Fibroblast of skin of right quadriceps (primary cell): ENCODE data around the gene SGCA.

Source experiments
- DNase-seq: peaks from one replicate; pipeline ENCODE4 v3.0.0-alpha.2; 2013

Gene SGCA

GRCh38 chr17:50165867-50166517 is at the start of gene SGCA:
Gene SGCA, plus strand, starts transcription at chr17:50166005. Its CDS starts 36 bp downstream, at chr17:50166041.
- no peak for DNase-seq

GRCh38 chr17:50117202-50118051 is 48.4 kb upstream of the SGCA start:
- peak; percentile 55 for DNase-seq

GRCh38 chr17:50118076-50118827 is 47.6 kb upstream of the SGCA start:
- no peak for DNase-seq

- no peak for DNase-seq
These were observed 47.0 kb upstream of the SGCA start for GRCh38 chr17:50118828-50119218.

- DNase-seq: no peak
These were observed 45.1 kb upstream of the SGCA start for GRCh38 chr17:50120475-50121253.

GRCh38 chr17:50122945-50123344 is 42.9 kb upstream of the SGCA start:
- DNase-seq: no peak

GRCh38 chr17:50123649-50124349 is 42.0 kb upstream of the SGCA start:
- no peak for DNase-seq

GRCh38 chr17:50125420-50125997 is 40.3 kb upstream of the SGCA start:
- DNase-seq: no peak

- no peak for DNase-seq
These were observed 38.0 kb upstream of the SGCA start for GRCh38 chr17:50127697-50128361.

- DNase-seq: peak; percentile 30
These were observed 37.1 kb upstream of the SGCA start for GRCh38 chr17:50128441-50129352.

GRCh38 chr17:50129353-50129727 is 36.5 kb upstream of the SGCA start:
- no peak for DNase-seq

- DNase-seq: peak; percentile 66
These were observed 35.9 kb upstream of the SGCA start, which contains the start of gene SAMD14 for GRCh38 chr17:50129728-50130558. Gene SAMD14, minus strand, starts transcription at chr17:50130160. Its CDS starts 5,201 bp downstream, at chr17:50124959.

- no peak for DNase-seq
These were observed 35.1 kb upstream of the SGCA start for GRCh38 chr17:50130559-50131305.

- DNase-seq: no peak
These were observed 33.6 kb upstream of the SGCA start for GRCh38 chr17:50132104-50132794.

- peak; percentile 34 for DNase-seq
These were observed 32.6 kb upstream of the SGCA start for GRCh38 chr17:50133028-50133768.

- DNase-seq: no peak
These were observed 32.1 kb upstream of the SGCA start for GRCh38 chr17:50133769-50134099.
